Measurements from ENCODE around the gene AGGF1.
"Not testable (repeated sequence)": the region's sequence is repeated elsewhere in the genome, so short reads cannot be mapped to it uniquely, and the experiment has no call there.

Gene AGGF1
- 11.3 to 25.8 reads per million in 2 donors for total RNA-seq

GRCh38 chr5:77030097-77031071 is at the start of gene AGGF1:
AGGF1 (plus strand) TSS chr5:77030404; CDS start chr5:77030767, 363 bp downstream.
- peak; percentile 80 for DNase-seq

GRCh38 chr5:76980518-76981144 is 49.6 kb upstream of the AGGF1 start:
- no peak for DNase-seq

- no peak for DNase-seq
Measured at GRCh38 chr5:76982450-76982849, 47.8 kb upstream of the AGGF1 start.

GRCh38 chr5:76983468-76983867 is 46.7 kb upstream of the AGGF1 start:
- no peak for DNase-seq

- DNase-seq, result no peak
Measured at GRCh38 chr5:76986825-76987526, 43.2 kb upstream of the AGGF1 start.

GRCh38 chr5:76990899-76991459 is 39.2 kb upstream of the AGGF1 start:
- no peak for DNase-seq

- DNase-seq, result not testable (repeated sequence)
Measured at GRCh38 chr5:76993436-76993835, 36.8 kb upstream of the AGGF1 start.

GRCh38 chr5:76994337-76994736 is 35.9 kb upstream of the AGGF1 start:
- no peak for DNase-seq

- DNase-seq, result not testable (repeated sequence)
Measured at GRCh38 chr5:76998251-76998650, 32.0 kb upstream of the AGGF1 start.

- DNase-seq, result no peak
Measured at GRCh38 chr5:76999451-76999850, 30.8 kb upstream of the AGGF1 start.

GRCh38 chr5:77003246-77003645 is 27.0 kb upstream of the AGGF1 start:
- no peak for DNase-seq

- no peak for DNase-seq
Measured at GRCh38 chr5:77006124-77006523, 24.1 kb upstream of the AGGF1 start.

GRCh38 chr5:77008413-77008812 is 21.8 kb upstream of the AGGF1 start:
- no peak for DNase-seq

GRCh38 chr5:77010243-77010642 is 20.0 kb upstream of the AGGF1 start:
- no peak for DNase-seq

GRCh38 chr5:77011498-77011897 is 18.7 kb upstream of the AGGF1 start:
- no peak for DNase-seq

GRCh38 chr5:77012601-77013000 is 17.6 kb upstream of the AGGF1 start:
- no peak for DNase-seq

GRCh38 chr5:77015938-77016569 is 14.2 kb upstream of the AGGF1 start:
- DNase-seq, result no peak

- no peak for DNase-seq
Measured at GRCh38 chr5:77016962-77017361, 13.2 kb upstream of the AGGF1 start.

- no peak for DNase-seq
Measured at GRCh38 chr5:77017668-77018067, 12.5 kb upstream of the AGGF1 start.

GRCh38 chr5:77022511-77023417 is 7.4 kb upstream of the AGGF1 start:
- no peak for DNase-seq

- DNase-seq, result no peak
Measured at GRCh38 chr5:77024490-77024889, 5.7 kb upstream of the AGGF1 start.
